Panc1 (cell line): Measurements from ENCODE around the gene MAPK6. TPM values are rescaled to one million over a fixed set of nuclear protein-coding genes. Genes with fewer than 3 reads are reported as not detected.
"Not testable (repeated sequence)": the region's sequence is repeated elsewhere in the genome, so short reads cannot be mapped to it uniquely, and the experiment has no call there.

Experiments
- ATAC-seq: fragments of 200-7000 bp; cut with Tn5 transposase; 2 replicates; pipeline ENCODE4 v1.9.1; 2020; ENCODE audit warnings: mild to moderate bottlenecking, moderate library complexity
- BruUV-seq: library from RNA; stranded (reverse); fragments of 400-500 nt; replicated peaks from 2 replicates; lab custom pipeline; 2021; lab: Mats Ljungman, UMichigan
- CTCF ChIA-PET: fragments of 300-600 bp; sonication (Branson Sonifier 250); formaldehyde crosslinking; loops from one replicate; lab custom pipeline; 2022; ENCODE audit warnings: antibody characterized with exemption; lab: Charles Lee
- POLR2A ChIA-PET: fragments of 300-600 bp; sonication (Branson Sonifier 250); formaldehyde crosslinking; loops from one replicate; lab custom pipeline; 2022; ENCODE audit warnings: antibody characterized with exemption; lab: Charles Lee
- DNase-seq: peaks from one replicate; pipeline ENCODE4 v3.0.0-alpha.2; 2010; ENCODE audit warnings: low read depth, low spot score
- H3K27ac ChIP-seq: 2 replicates; pipeline ENCODE4 v1.5.1; 2011; ENCODE audit warnings: mild to moderate bottlenecking, low read length, inconsistent platforms
- H3K27me3 ChIP-seq: fragments of 200-500 bp; sonication (Bioruptor generic); 2 replicates; pipeline ENCODE4 v1.6.0; 2014; ENCODE audit warnings: low read length, inconsistent platforms; ENCODE audit not compliant: control insufficient read depth, insufficient read depth
- H3K36me3 ChIP-seq: fragments of 200-500 bp; sonication (Bioruptor generic); 2 replicates; pipeline ENCODE4 v1.5.1; 2014; ENCODE audit warnings: inconsistent platforms, mild to moderate bottlenecking, low read length, moderate library complexity; ENCODE audit not compliant: control insufficient read depth, insufficient read depth
- H3K4me1 ChIP-seq: 2 replicates; pipeline ENCODE4 v1.5.1; 2011; ENCODE audit warnings: inconsistent platforms, mild to moderate bottlenecking, low read length, moderate library complexity; ENCODE audit not compliant: control insufficient read depth, insufficient read depth
- H3K4me3 ChIP-seq, 2 experiments: 2 replicates each; pipeline ENCODE4 v1.5.1; 2011 to 2012; ENCODE audit warnings: low read depth in 2 of 2, low read length in 2 of 2, mild to moderate bottlenecking in 2 of 2, inconsistent platforms in 1 of 2, moderate library complexity in 1 of 2
- H3K9me3 ChIP-seq: fragments of 200-500 bp; sonication (Bioruptor generic); 2 replicates; pipeline ENCODE4 v1.5.1; 2014; ENCODE audit warnings: low read depth, mild to moderate bottlenecking, inconsistent platforms, low read length, moderate library complexity; ENCODE audit not compliant: control insufficient read depth, insufficient read depth
- POLR2AphosphoS5 ChIP-seq: IDR thresholded peaks from 2 replicates; pipeline ENCODE4 v1.6.1; 2012; ENCODE audit warnings: mild to moderate bottlenecking, low read depth, low read length, moderate library complexity
- SIN3A ChIP-seq: IDR thresholded peaks from 2 replicates; pipeline ENCODE4 v1.6.1; 2012; ENCODE audit warnings: low read depth, mild to moderate bottlenecking, low read length, moderate library complexity, borderline replicate concordance; ENCODE audit not compliant: insufficient read depth
- TCF7L2 ChIP-seq: IDR thresholded peaks from 2 replicates; pipeline ENCODE4 v1.6.1; 2011; ENCODE audit warnings: mild to moderate bottlenecking, low read depth, low read length, inconsistent platforms
- in situ Hi-C: cut with HindIII; loops from 2 replicates; pipeline ENCODE4 v1.10.0; 2016; ENCODE audit warnings: low sequenced_read_pairs, low pct_unique_long_range_greater_than_20kb
- intact Hi-C: fragments of 100-400 bp; cut with micrococcal nuclease; formaldehyde crosslinking; loops from one replicate; pipeline ENCODE4 v1.10.0; 2022; ENCODE audit not compliant: unreplicated experiment
- total RNA-seq: library from RNA; stranded (reverse); gene quantifications from one replicate; pipeline ENCODE4 v1.2.1, GENCODE V29; 2021; ENCODE audit not compliant: unreplicated experiment
- TF ChIP-seq, protein P1 (sequence below), 2 experiments: IDR thresholded peaks; 2 replicates each; pipeline ENCODE4 v1.6.1; 2011 to 2012; ENCODE audit warnings: low read depth in 2 of 2, control low read depth in 1 of 2, low read length in 1 of 2, mild to moderate bottlenecking in 1 of 2, moderate library complexity in 1 of 2; ENCODE audit not compliant: insufficient read depth in 1 of 2
- TF ChIP-seq, protein P2 (sequence below): fragments of 450-650 bp; IDR thresholded peaks from 2 replicates; pipeline ENCODE4 v1.5.1; 2017; ENCODE audit warnings: mild to moderate bottlenecking

Gene MAPK6
- total RNA-seq, 1 experiment from 2014 or later: 66.6 TPM

DNA sequence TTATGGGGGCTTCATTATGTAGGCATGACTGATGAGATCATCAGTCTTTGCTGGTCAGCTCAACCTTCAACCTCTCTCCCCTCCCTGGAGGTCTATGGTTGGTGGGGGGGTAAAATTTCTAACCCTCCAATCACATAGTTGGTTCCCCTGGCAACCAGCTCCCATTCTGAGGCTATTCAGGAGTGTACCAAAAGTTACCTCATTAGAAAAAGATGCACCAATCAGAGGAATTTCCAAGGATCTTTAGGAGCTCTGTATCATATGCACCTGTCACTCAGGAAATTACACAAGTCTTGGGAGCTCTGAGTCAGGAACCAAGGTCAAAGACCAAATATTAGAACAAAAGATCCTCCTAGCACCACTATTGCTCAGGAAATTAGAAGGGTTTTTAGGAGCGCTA is 26.1 kb upstream of the MAPK6 start:
- no peak overlapping the region for H3K27ac ChIP-seq
- DNase-seq (no peak), ATAC-seq (no peak)
- no peaks in the 10 kb centered on the region for H3K27me3 ChIP-seq
- intact Hi-C loops: no loop called here
- TF ChIP-seq TCF7L2: no peak
- TF ChIP-seq SIN3A: no peak
- TF ChIP-seq POLR2AphosphoS5: no peak
- TF ChIP-seq, protein P1, sequence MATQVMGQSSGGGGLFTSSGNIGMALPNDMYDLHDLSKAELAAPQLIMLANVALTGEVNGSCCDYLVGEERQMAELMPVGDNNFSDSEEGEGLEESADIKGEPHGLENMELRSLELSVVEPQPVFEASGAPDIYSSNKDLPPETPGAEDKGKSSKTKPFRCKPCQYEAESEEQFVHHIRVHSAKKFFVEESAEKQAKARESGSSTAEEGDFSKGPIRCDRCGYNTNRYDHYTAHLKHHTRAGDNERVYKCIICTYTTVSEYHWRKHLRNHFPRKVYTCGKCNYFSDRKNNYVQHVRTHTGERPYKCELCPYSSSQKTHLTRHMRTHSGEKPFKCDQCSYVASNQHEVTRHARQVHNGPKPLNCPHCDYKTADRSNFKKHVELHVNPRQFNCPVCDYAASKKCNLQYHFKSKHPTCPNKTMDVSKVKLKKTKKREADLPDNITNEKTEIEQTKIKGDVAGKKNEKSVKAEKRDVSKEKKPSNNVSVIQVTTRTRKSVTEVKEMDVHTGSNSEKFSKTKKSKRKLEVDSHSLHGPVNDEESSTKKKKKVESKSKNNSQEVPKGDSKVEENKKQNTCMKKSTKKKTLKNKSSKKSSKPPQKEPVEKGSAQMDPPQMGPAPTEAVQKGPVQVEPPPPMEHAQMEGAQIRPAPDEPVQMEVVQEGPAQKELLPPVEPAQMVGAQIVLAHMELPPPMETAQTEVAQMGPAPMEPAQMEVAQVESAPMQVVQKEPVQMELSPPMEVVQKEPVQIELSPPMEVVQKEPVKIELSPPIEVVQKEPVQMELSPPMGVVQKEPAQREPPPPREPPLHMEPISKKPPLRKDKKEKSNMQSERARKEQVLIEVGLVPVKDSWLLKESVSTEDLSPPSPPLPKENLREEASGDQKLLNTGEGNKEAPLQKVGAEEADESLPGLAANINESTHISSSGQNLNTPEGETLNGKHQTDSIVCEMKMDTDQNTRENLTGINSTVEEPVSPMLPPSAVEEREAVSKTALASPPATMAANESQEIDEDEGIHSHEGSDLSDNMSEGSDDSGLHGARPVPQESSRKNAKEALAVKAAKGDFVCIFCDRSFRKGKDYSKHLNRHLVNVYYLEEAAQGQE (IDR thresholded peaks at IDR 0.05; ENCODE audit: insufficient read depth in 1 of 2, low read depth in 2 of 2, low read length in 1 of 2): no peak
- TF ChIP-seq, protein P2, sequence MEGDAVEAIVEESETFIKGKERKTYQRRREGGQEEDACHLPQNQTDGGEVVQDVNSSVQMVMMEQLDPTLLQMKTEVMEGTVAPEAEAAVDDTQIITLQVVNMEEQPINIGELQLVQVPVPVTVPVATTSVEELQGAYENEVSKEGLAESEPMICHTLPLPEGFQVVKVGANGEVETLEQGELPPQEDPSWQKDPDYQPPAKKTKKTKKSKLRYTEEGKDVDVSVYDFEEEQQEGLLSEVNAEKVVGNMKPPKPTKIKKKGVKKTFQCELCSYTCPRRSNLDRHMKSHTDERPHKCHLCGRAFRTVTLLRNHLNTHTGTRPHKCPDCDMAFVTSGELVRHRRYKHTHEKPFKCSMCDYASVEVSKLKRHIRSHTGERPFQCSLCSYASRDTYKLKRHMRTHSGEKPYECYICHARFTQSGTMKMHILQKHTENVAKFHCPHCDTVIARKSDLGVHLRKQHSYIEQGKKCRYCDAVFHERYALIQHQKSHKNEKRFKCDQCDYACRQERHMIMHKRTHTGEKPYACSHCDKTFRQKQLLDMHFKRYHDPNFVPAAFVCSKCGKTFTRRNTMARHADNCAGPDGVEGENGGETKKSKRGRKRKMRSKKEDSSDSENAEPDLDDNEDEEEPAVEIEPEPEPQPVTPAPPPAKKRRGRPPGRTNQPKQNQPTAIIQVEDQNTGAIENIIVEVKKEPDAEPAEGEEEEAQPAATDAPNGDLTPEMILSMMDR: no peak
- CTCF ChIA-PET: interaction anchor here (0.7 kb wide), 1 partner anchor 54 kb away, joined by 4 read pairs; no protein-coding TSS in a partner anchor
- H3K9me3 ChIP-seq: no peaks in the 10 kb centered on the region
- no peaks in the 10 kb centered on the region for H3K4me1 ChIP-seq
- no peak overlapping the region for H3K4me3 ChIP-seq
- no TSS peak for BruUV-seq
- no peaks in the 10 kb centered on the region for H3K36me3 ChIP-seq
- in situ Hi-C loops: no loop called here
- POLR2A ChIA-PET: no interaction called here

DNA sequence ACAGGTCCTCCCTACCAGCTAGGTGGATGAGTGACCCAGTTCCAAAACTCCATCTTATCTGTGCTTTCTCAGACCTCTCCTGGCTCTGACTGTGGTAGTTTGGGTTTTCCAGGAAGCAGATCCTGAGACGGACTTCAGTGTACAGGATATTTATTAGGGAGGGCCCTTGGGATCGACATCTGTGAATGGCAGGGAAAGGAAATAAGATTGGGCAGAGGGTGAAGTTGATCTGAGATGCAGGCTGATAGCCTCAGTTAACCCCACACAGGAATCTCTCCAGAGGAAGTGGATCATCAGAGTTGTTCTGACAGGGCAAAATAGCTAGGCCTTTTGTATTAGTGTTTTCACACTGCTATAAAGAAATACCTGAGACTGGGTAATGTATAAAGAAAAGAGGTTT is 16.7 kb upstream of the MAPK6 start:
- ChIA-PET CTCF (no interaction called here), POLR2A (no interaction called here)
- no peaks in the 10 kb centered on the region for H3K4me1 ChIP-seq
- in situ Hi-C loops (no loop called here), intact Hi-C loops (no loop called here)
- H3K9me3 ChIP-seq: no peaks in the 10 kb centered on the region
- H3K4me3 ChIP-seq: no peak overlapping the region
- ATAC-seq: no peak
- no peak for DNase-seq
- no peak for TF ChIP-seq POLR2AphosphoS5
- TF ChIP-seq SIN3A: no peak
- TF ChIP-seq TCF7L2: no peak
- TF ChIP-seq, protein P2: no peak
- TF ChIP-seq, protein P1 (IDR thresholded peaks at IDR 0.05; ENCODE audit: insufficient read depth in 1 of 2, low read depth in 2 of 2, low read length in 1 of 2): no peak
- no TSS peak for BruUV-seq
- H3K27ac ChIP-seq: no peak overlapping the region
- H3K36me3 ChIP-seq: no peaks in the 10 kb centered on the region
- no peaks in the 10 kb centered on the region for H3K27me3 ChIP-seq

DNA sequence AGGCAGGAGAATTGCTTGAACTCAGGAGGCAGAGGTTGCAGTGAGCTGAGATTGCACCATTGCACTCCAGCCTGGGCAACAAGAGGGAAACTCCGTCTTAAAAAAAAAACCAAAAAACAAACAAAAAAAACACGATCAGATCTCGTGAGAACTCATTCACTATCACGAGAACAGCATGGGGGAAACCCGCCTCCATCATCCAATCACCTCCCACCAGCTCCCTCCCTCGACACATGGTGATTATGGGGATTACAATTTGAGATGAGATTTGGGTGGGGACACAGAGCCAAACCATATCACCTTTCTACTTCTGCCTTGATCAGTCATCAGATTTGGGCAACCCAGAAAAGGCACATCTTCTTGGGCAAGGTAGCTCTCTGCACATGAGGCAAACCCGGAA is 15.9 kb upstream of the MAPK6 start:
- H3K36me3 ChIP-seq, in situ Hi-C loops, POLR2A ChIA-PET, H3K4me3 ChIP-seq, H3K9me3 ChIP-seq, H3K27ac ChIP-seq, H3K4me1 ChIP-seq, CTCF ChIA-PET, ATAC-seq, H3K27me3 ChIP-seq, BruUV-seq, intact Hi-C loops, DNase-seq: not testable (repeated sequence)
